ENCODE data around the gene DKK3. TPM values are rescaled to one million over a fixed set of nuclear protein-coding genes. Genes with fewer than 3 reads are reported as not detected.

DKK3 gene
- total RNA-seq, 1 donor from 2014 or later, result 8.9 TPM

DNA sequence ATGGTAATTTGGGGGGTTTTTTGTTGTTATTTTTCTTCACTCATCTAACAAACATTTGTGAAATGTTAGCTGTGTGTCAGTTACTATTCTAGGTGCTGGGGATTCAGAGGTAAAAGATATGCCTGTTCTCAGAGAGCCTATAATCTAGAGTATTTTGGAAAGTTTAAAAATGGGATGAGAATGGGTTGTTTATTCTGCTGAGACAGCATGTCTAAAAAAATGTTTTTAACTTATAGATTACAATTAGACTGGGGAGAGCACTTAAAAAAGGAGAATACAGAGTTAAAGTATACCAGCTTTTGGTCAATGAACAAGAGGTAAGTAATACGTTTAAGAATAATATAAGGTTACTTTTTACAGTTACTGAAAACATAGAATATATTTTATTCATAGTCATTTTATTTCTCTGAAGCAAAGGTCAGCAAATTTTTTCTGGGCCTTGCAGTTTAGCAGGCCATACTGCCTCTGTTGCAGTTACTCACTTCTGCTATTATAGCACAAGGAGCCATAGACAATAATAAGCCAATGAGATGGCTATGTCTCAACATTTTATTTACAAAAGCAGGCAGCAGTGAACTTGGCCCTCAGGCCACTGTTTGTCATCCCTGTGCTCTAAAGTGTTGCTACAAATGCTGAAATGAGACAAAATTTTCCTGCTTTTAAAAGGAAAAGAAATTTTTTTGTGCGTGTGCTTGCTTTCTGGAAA is 60.0 kb downstream of the DKK3 start:
- no peak for DNase-seq (ENCODE audit: low spot score)

DNA sequence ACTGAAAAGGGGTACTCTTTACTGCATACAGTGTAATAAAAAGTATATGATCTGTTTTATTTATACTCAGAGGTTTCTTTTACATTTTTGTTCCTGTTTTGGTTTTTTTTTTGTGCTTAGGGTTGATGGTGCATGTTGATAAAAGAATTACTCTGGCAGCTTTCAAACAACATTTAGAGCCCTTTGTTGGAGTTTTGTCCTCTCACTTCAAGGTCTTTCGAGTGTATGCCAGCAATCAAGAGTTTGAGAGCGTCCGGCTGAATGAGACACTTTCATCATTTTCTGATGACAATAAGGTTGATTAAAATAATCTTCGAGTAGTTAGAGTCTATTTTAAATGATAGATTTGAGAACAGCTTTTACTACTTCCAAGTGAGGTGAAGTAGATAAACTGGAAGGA is 60.6 kb downstream of the DKK3 start:
- DNase-seq (ENCODE audit: low spot score), result no peak

DNA sequence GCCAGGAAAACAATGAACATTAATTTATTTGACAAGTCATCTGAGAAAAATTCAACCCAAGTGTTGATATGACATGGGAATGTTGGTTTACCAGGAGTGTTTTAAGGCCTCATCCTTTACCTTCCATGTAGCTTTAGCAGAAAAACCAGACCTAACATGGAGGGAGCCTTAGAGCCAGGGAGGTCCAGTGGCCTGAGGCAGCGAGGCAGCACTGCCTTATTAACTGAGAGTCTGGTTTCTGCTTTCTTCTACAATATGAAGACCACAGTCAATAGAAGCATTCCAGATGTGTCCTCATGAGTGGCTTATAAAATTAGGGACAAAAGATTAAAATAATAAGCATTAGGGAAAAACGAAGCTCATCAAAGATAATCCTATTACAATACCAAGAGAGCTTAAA is 61.5 kb downstream of the DKK3 start:
- no peak for DNase-seq (ENCODE audit: low spot score)

DNA sequence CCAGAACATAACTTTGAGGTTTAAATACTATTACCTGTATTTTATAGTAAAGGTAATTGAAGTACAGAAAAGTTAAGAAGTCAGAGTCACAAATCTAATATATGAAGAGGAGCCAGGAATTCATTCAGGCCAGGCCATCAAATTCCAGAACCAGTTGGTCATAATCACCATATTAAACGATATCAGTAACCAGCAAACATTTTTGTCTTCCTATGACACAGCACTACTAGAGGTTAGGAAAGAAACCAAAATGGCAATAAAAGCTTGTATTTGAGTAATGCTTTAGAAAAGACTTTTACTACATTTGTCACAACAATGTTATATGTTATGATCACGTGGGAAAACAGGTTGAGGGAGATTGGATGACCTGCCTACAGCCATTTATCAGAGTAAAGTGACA is 62.2 kb downstream of the DKK3 start:
- DNase-seq (ENCODE audit: low spot score), result no peak

DNA sequence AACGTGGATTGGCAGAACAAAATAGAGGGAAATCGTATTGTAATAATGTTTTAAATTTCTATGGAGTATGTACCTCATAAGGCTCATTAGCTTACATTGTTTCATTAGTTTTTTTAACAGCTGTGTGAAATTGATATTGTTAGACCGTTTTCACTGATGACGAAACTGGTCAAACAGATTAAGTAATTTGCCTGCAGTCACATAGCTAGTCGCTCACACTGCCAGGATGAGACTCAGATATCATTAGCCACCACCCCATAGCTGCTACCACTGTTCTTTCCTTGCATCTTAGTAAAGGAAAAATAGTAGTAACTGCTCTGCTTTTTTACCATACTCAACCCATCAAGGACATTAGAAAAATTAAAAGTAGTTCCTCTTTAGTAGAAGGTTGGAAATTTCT is 64.0 kb downstream of the DKK3 start:
- DNase-seq (ENCODE audit: low spot score), result no peak

DNA sequence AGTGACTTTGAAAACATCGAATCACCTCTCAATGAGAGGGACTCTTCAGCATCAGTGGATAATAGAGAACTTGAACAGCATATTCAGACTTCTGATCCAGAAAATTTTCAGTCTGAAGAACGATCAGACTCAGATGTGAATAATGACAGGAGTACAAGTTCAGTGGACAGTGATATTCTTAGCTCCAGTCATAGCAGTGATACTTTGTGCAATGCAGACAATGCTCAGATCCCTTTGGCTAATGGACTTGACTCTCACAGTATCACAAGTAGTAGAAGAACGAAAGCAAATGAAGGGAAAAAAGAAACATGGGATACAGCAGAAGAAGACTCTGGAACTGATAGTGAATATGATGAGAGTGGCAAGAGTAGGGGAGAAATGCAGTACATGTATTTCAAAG is 65.8 kb downstream of the DKK3 start:
- DNase-seq (ENCODE audit: low spot score), result no peak

DNA sequence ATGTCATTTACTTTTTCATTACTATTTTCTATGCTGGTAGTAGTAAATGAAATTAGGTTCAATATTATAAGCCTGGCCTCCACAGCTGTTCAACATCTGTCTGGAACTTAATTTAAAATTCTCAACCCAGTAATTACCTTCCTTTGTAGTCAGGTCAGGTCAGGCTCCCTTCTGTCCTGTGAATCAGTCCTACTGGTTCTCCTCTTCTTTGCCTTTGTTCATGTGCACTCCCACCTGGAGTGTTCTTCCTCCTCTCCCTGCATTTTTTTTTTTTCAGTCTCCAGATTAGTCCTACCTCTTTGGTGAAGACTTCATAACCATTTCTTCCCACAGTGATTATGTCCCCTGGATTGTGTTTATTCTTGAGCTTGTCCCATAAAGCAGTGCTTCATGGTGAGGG is 67.9 kb downstream of the DKK3 start:
- DNase-seq (ENCODE audit: low spot score), result no peak

DNA sequence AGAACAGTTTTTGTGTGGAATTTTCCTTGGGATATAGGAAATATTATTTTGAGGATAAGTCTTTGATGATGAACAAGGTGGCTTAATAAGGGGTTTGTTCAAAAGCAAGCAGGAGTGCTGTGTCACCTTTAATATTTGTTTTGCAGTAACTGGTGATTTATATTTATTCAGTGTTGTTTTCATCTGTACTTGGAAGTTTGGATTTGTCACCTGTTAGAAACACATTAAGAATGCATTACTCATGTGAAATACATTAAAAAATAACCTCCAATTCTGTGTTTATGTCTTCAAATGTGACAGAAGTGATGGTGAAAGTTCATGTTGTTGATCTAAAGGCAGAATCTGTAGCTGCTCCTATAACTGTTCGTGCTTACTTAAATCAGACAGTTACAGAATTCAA is 70.5 kb downstream of the DKK3 start:
- DNase-seq (ENCODE audit: low spot score), result no peak

DNA sequence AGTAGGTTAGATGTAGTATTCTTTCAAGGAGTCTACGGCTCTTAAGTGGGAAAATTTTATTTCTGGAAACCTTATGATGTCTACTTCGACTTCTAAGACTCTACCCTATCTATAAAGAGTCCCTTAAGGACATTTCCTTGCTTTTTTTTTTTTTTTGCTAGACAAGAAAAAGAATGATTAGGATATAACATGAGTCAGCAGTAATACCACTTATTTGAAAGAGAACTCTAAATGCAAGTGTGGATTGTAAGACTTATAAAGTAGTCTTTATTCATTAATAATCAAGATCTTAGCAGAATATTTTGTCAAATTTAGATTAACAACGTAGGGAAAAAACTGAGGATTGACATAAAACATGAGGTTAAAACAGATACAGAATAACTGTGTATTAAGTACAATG is 71.0 kb downstream of the DKK3 start:
- no peak for DNase-seq (ENCODE audit: low spot score)

DNA sequence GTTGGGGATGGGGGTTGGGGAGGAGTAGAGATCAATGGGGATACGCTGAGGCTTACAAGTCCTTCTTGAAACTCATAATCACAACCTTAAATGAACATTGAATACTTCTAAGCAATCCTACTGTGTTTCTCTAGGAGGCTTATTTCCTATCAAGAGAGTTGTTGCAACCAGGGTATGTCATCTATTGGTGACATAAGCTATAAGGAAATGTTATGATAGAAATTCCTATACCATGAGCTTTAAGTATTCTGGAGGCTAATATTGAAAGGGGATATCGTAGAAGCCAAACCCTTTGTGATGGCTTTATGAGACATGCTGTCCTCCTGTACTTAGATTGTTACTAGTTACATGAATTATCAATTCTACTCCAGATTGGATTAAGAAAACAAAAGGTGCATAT is 72.9 kb downstream of the DKK3 start:
- DNase-seq (ENCODE audit: low spot score), result no peak

DNA sequence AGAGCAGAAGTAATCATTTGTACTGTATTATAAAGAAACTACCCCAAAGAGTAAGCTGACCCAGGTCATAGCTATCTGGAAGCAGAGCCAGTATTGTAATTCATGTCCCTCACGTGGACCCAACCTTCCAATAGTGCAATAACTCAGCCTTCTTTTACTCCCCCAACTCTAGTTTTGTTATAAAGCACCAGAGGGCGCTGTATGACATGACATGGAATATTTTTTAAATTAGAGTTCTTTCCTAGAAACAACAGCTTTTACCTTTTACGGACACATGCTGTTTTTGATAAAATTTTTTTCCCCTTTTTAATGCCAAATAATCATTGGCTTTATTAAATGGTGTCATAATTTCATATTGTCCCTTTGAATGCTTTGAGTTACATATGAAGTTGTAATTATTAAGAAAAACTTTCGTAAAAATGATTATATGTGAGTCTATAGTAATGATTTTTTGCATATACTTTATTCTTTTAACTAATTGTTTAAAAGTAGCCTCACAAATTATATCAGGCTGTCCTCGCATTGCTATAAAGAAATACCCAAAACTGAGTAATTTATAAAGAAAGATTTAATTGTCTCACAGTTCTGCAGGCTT is 76.9 kb downstream of the DKK3 start:
- no peak for DNase-seq (ENCODE audit: low spot score)

DNA sequence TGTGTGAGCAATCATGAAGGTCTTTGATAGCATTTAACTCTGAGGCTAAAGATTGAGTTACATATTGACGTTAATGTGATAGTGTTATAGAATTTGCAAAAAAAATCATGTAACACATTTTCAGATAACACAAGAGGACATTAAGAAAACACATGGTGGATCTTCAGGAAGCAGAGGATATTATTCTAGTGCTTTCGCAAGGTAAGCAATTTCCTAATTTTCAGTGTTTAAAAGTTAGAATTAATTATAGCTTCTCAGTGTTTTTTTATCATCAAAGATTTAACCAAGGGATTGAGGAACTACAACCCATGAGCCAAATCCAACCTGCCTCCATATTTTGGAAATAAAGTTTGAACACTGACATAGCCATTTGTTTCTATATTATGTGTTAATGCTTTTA is 78.5 kb downstream of the DKK3 start:
- no peak for DNase-seq (ENCODE audit: low spot score)

DNA sequence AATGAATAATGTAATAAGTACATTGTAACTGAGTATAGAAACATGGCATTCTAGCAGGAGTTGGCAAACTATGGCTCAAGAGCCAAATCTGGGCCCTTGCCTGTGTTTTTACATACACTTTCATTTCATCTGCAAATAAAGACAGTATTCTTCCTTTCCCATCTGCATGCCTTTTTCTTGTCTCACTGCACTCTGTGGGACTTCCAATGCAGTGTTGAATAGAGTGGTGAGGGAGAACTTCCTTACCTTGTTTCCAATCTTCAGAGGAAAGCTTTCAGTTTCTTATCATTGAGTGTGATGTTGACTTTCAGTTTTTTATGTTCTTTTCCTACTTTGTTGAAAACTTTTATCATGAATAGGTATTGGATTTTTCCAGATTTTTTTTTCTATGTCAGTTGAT is 84.6 kb downstream of the DKK3 start:
- no peak for DNase-seq (ENCODE audit: low spot score)

DNA sequence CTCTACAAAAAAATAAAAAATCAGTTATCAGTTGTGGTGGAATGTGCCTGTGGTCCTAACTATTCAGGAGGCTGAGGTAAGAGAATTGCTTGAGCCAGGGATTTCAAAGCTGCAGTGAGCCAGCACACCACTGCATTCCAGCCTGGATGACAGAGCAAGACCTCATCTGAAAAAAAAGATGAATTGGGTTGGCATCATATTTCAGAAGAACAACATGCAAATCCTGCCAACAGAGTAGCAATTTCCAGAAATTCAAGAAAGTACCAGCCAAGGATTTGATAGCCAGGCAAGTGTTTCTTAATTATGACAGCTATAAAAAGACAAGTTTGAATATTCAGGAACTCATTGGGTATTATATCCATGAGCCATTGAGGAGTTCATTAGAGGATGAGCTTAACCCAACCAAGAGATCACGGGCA is 91.4 kb downstream of the DKK3 start:
- no peak for DNase-seq (ENCODE audit: low spot score)

DNA sequence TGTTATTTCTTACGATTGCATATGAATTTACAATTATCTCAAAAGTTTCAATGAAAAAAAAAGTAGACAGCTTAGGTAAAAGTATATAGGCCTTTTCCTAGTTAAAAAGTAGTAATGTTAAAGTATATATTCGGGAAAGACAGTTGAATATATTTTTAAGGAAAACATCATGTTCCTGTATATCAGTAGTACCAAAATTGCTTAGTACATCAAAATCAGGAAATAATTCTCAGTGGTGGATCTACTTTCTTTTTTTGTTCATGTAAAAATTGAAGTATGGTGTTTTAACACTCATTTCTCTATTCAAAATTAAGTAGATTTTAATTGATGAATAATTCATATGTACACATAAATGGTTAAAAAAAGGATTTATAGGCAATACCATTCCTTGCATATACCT is 92.8 kb downstream of the DKK3 start:
- DNase-seq (ENCODE audit: low spot score), result no peak

DNA sequence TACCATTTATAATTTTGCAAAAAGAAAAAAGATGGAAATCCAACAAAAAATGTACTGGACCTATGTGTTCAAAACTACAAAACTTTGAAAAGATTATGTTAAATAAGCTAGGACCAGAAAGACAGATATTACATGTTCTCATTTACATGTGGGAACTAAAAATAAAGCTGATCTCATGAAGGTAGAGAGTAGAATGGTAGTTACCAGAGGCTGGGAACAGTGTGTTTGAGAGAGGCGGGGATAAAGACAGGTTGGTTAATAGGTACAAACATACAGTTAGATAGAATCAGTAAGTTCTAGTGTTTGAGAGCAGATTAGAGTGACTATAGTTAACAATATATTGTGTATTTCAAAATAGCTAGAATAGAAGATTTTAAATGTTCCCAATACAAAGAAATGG is 95.0 kb downstream of the DKK3 start:
- no peak for DNase-seq (ENCODE audit: low spot score)

Other genes with a start within 250 kb of the DKK3 start
- 53.3 TPM for gene USP47, start 166.7 kb downstream of the DKK3 start, total RNA-seq
- gene MICAL2, start 102.0 kb upstream of the DKK3 start, total RNA-seq, result 31.1 TPM

Measured in mesenteric fat pad (tissue), 1 donor.